GM12874 (cell line): ENCODE data around the gene OBSCN.

Experiments
- TF ChIP-seq, protein P1 (sequence below): IDR thresholded peaks from 2 replicates; pipeline ENCODE4 v1.5.1; 2011; ENCODE audit warnings: low read depth, mild to moderate bottlenecking, control low read depth, low read length, moderate library complexity; ENCODE audit not compliant: insufficient read depth

Gene OBSCN

DNA sequence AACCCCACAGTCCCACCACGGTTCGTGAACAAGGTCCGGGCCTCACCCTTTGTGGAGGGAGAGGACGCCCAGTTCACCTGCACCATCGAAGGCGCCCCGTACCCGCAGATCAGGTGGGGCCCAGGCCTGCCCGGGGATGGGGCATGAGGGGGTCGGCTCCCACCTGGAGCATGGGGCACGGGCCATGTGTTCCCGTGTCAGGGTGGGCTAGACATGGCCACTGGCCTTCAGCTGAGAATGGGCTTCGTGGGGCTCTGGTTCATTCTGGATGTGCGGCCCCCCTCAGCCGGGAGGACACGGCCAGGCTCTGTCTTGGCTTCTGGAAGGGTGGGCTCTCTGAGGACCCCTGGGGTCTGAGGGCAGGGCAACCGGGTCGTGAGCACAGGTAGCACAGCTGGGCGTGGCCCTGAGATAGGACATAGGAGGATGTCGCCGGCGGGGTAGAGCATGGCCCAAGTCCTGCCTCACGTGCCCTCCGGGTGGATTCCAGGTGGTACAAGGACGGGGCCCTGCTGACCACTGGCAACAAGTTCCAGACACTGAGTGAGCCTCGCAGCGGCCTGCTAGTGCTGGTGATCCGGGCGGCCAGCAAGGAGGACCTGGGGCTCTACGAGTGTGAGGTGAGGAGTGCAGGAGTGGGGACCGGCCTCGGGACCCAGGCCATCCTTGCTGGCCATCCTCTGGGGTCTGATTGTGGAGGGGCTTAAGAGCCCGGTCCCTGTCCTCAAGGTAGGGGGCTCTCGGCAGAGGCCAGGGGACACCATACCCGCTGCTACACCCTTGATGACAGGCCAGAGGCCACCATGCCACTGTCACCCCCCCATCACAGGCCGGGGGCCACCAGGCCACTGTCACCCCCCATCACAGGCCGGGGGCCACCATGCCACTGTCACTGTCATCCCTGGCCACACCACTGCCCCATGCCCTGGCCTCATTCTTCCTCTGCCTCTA lies 143.3 kb downstream of the OBSCN start:
- TF ChIP-seq, protein P1, sequence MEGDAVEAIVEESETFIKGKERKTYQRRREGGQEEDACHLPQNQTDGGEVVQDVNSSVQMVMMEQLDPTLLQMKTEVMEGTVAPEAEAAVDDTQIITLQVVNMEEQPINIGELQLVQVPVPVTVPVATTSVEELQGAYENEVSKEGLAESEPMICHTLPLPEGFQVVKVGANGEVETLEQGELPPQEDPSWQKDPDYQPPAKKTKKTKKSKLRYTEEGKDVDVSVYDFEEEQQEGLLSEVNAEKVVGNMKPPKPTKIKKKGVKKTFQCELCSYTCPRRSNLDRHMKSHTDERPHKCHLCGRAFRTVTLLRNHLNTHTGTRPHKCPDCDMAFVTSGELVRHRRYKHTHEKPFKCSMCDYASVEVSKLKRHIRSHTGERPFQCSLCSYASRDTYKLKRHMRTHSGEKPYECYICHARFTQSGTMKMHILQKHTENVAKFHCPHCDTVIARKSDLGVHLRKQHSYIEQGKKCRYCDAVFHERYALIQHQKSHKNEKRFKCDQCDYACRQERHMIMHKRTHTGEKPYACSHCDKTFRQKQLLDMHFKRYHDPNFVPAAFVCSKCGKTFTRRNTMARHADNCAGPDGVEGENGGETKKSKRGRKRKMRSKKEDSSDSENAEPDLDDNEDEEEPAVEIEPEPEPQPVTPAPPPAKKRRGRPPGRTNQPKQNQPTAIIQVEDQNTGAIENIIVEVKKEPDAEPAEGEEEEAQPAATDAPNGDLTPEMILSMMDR = no peak

DNA sequence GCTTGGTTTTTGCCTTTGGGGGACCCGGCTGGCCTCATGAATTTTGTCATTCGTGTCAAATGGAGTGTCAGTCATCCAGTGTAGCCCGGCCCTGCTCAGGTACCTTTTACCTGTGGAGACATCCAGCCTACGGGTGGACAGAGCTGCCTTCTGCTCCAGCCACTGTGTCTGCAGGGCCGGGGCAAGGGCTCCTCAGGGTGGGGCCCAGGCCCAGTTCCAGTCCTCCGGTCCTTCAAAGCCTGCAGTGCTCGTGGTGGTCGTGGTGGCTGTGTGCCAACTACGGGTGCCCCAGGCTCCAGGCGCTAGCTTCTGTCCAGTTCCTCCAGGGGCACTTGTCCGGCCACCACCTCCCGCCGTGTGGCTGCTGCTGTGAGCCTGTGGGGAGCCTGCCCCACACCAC lies 144.0 kb downstream of the OBSCN start:
- TF ChIP-seq, protein P1 = no peak

DNA sequence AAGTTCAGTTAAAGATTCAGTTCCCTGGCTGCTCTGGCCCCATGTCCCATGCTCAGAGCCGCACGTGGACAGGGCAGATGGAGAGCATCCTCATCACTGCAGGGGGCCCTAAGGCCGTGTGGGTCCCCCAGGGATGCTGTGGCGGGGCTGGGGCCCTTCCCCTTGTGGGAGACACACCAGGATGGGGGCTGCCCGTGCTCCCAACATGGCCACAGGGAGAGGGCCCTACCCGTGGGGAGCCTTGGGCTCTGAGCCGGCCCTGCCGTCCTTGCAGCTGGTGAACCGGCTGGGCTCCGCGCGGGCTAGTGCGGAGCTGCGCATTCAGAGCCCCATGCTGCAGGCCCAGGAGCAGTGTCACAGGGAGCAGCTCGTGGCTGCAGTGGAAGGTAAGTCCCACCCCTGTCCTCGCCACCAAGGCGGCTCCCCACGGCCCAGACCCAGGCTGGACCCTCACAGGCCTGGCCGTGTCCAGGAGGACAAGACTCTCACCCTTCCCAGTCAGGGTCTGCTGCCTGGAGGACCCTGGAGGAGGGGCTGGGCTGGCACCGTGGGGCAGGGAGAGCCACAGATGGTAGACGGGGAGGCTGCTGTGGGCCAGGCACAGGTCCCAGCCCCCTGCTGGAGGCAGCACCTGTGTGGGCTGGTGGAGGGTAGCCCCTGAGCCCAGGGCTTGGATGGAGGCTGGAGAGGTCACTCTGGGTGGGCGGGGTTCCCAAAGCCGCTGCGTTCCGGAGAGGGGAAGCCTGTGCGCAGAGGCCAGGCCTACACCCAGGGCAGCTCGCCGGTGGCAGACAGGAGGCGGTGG lies 145.0 kb downstream of the OBSCN start:
- TF ChIP-seq, protein P1 = no peak

DNA sequence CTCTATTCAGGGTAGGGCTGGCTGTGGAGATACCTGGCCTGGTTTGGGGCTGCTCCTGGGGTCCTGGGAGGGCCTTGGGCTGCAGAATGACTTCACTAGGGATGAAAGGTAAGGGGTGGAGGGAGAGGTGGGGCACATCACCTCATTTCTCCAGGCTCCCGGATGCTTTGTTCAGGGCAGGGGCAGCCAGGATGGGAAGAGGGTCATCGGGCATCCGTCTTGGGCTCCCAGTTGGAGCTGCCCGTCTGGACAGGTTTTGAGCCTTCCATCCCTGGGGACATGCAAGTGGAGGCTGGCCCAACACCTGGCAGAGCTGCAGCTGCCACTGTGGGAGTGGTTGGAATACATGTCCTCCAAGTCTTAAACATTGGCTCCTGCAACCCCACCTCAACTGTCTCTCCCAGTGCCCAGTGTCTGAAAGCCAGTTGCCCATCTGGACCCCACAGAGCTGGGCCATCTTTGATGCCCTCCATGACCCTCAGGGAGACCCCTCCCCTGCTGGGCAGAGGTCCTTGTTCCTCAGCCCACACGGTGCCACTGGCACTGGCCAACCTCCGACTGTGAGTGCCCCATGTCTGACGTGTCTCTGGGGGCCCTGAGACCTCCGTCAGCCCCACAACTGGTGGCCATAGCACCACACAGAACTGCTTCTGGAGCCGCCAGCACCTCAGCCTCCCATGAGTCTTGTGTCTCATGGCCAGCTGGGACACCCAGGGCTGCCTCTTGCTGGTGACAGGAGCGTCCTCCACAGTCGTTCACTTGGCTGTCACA lies 145.9 kb downstream of the OBSCN start:
- TF ChIP-seq, protein P1 = no peak

DNA sequence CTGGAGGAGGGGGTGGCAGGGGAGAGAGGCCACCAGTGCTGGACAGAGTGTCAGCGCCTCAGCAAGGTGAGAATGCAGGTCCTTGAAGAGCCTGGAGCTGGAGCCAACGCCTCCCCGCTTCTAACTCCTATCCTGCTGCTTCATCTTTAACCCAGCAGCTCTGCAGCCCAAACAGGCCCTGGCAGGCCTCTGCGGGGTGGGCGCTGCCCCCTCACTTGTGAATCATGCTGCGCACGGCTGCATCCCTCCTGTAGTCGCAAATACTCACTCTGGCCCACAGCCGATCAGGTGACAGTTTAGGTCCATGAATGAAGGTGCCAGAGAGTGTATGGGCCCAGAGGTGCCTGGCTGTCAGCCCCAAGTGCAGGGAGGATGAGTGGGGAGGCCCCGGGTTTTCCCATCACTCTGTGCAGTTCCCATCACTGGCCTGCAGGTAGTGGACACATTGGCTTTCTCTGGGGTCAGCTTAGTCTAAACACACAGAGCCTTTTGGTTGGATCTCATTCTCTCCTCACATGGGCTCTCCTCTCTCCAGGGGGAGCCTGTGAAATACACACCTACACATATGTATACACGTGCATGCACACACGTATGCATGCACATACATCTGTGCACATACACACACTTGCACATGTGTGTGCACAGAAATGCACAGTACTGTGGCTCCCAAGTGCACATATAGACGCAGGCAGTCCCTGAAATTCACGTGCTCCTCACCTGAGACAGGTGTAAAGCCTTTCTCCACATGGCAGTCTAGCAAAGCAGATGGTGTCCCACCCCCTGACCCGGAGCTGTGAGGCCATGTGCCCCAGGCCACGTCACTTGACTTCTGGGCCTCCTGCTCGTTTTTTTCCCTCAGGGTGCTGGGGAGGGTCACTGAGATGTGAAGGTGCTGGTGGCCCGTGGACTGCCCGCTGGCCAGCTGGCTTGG lies 146.8 kb downstream of the OBSCN start:
- TF ChIP-seq, protein P1 = no peak

DNA sequence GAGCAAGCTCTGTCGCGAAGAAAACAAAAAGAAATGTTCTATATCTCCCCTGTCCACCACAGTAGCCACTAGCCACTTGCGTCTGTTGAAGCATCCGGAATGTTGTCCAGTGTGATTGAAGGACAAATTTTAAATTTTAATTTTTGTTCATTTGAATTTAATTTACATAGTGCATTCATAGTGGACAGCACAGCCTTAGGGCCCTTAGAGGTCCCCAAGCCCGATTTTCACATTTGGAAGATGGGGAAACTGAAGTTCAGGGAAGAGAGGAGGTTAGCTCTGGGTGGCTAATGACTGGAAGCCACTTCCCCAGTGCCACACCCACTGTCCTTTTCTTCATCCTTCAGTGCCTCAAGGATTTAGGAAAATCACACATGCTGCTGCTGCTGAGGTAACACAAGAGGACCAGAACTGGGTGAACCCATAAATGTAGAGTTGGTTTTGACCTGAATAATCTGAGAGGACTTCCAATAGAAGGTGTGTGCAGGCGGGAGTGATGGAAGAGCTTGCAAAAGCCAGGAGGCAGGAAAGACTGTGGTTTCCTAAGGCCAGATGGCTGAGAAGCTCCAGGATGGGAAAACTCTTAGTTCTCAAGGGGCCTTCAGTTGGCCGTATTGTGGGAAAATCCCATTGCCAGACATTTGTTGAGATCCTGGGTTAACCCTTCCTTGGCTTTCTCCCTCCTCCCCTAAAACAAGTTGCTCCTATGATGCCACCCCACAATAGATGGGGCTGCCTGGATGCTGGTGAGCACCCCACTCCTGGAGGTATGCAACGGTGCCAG lies 149.2 kb downstream of the OBSCN start:
- TF ChIP-seq, protein P1 = no peak
